Trophoblast cell (in vitro differentiated cells and primary cell): ENCODE results near the gene PANX1.

Source experiments
- DNase-seq, 2 donors: peaks; one replicate each; pipeline ENCODE4 v3.0.0-alpha.2; 2016
- H2AFZ ChIP-seq: 2 replicates; pipeline ENCODE4 v1.6.1; 2013; ENCODE audit warnings: low read length, moderate library complexity, mild to moderate bottlenecking; ENCODE audit not compliant: insufficient read depth, poor library complexity
- H2AK5ac ChIP-seq: 2 replicates; pipeline ENCODE4 v1.6.1; 2013; ENCODE audit warnings: mild to moderate bottlenecking, low read length
- H2BK120ac ChIP-seq: 2 replicates; pipeline ENCODE4 v1.6.1; 2013; ENCODE audit warnings: low read length, mild to moderate bottlenecking, moderate library complexity; ENCODE audit not compliant: insufficient read depth, poor library complexity
- H2BK12ac ChIP-seq: 2 replicates; pipeline ENCODE4 v1.6.1; 2013; ENCODE audit warnings: mild to moderate bottlenecking, low read length, moderate library complexity
- H2BK5ac ChIP-seq: 2 replicates; pipeline ENCODE4 v1.6.1; 2013; ENCODE audit warnings: low read length, low read depth, moderate library complexity, mild to moderate bottlenecking; ENCODE audit not compliant: poor library complexity
- H3K14ac ChIP-seq: 2 replicates; pipeline ENCODE4 v1.6.1; 2013; ENCODE audit warnings: mild to moderate bottlenecking, low read length
- H3K18ac ChIP-seq: 2 replicates; pipeline ENCODE4 v1.6.1; 2013; ENCODE audit warnings: mild to moderate bottlenecking, low read length
- H3K23ac ChIP-seq: 2 replicates; pipeline ENCODE4 v1.6.1; 2013; ENCODE audit warnings: low read length
- H3K27ac ChIP-seq: 2 replicates; pipeline ENCODE4 v1.5.1; 2013; ENCODE audit warnings: low read depth, mild to moderate bottlenecking, inconsistent platforms, low read length, moderate library complexity
- H3K27me3 ChIP-seq: 2 replicates; pipeline ENCODE4 v1.6.1; 2013; ENCODE audit warnings: inconsistent platforms, mild to moderate bottlenecking, low read length, moderate library complexity; ENCODE audit not compliant: insufficient read depth
- H3K36me3 ChIP-seq, 2 experiments: 1 replicate in 1 of 2; 2 replicates in 1 of 2; pipeline ENCODE4 v1.6.1; 2013; ENCODE audit warnings: low read length in 2 of 2, mild to moderate bottlenecking in 2 of 2, moderate library complexity in 1 of 2; ENCODE audit not compliant: insufficient read depth in 2 of 2, control insufficient read depth in 1 of 2
- H3K4ac ChIP-seq: 2 replicates; pipeline ENCODE4 v1.6.1; 2013; ENCODE audit warnings: low read depth, mild to moderate bottlenecking, low read length, moderate library complexity
- H3K4me1 ChIP-seq, 2 experiments: 1 replicate in 1 of 2; 2 replicates in 1 of 2; pipeline ENCODE4 v1.6.1; 2013; ENCODE audit warnings: low read length in 2 of 2, mild to moderate bottlenecking in 2 of 2, moderate library complexity in 1 of 2; ENCODE audit not compliant: insufficient read depth in 2 of 2, control insufficient read depth in 1 of 2
- H3K4me2 ChIP-seq: 2 replicates; pipeline ENCODE4 v1.6.1; 2013; ENCODE audit warnings: inconsistent platforms, mild to moderate bottlenecking, low read length, moderate library complexity
- H3K4me3 ChIP-seq: 2 replicates; pipeline ENCODE4 v1.5.1; 2013; ENCODE audit warnings: mild to moderate bottlenecking, low read depth, low read length, inconsistent platforms
- H3K79me1 ChIP-seq: one replicate; pipeline ENCODE4 v1.6.1; 2013; ENCODE audit warnings: low read length
- H3K79me2 ChIP-seq: 2 replicates; pipeline ENCODE4 v1.6.1; 2013; ENCODE audit warnings: low read length, mild to moderate bottlenecking; ENCODE audit not compliant: control insufficient read depth, insufficient read depth, poor library complexity
- H3K9ac ChIP-seq: 2 replicates; pipeline ENCODE4 v1.6.1; 2013; ENCODE audit warnings: mild to moderate bottlenecking, low read length
- H3K9me3 ChIP-seq: 2 replicates; pipeline ENCODE4 v1.6.1; 2013; ENCODE audit warnings: low read depth, mild to moderate bottlenecking, control low read depth, inconsistent platforms, low read length; ENCODE audit not compliant: insufficient read depth
- H4K12ac ChIP-seq: 2 replicates; pipeline ENCODE4 v1.6.1; 2013; ENCODE audit warnings: low read depth, mild to moderate bottlenecking, low read length, moderate library complexity
- H4K8ac ChIP-seq: 2 replicates; pipeline ENCODE4 v1.6.1; 2013; ENCODE audit warnings: low read depth, mild to moderate bottlenecking, low read length, moderate library complexity
- H4K91ac ChIP-seq: one replicate; pipeline ENCODE4 v1.6.1; 2013; ENCODE audit warnings: low read depth, mild to moderate bottlenecking, low read length, moderate library complexity
- WGBS: extraction: QIAGEN DNeasy Blood & Tissue Kit; methylation state at CpG from one replicate; pipeline ENCODE4 v1.1.7; 2013; ENCODE audit warnings: missing lambda C conversion rate; ENCODE audit not compliant: insufficient read length, insufficient coverage; ENCODE audit errors: extremely low coverage; 5-methylcytosine and 5-hydroxymethylcytosine counted together

Gene PANX1

GRCh38 chr11:94131718-94132115 is 3.1 kb downstream of the PANX1 start:
- Histone ChIP-seq H2AFZ (no peak overlapping the region), H2BK12ac (no peak overlapping the region), H3K79me2 (peaks cover 15% of the 10 kb centered on the region), H2AK5ac (no peak overlapping the region), H4K12ac (no peak overlapping the region), H3K9ac (no peak overlapping the region), H3K14ac (no peak overlapping the region), H3K4ac (no peak overlapping the region), H3K23ac (no peak overlapping the region), H2BK120ac (no peak overlapping the region), H3K4me1 (peaks cover 3 to 14% of the 10 kb centered on the region in 2 experiments), H4K8ac (no peak overlapping the region), H3K18ac (no peak overlapping the region), H3K27ac (no peak overlapping the region), H3K4me3 (no peak overlapping the region), H3K36me3 (no peaks in the 10 kb centered on the region), H3K9me3 (no peaks in the 10 kb centered on the region), H2BK5ac (no peak overlapping the region), H3K27me3 (no peaks in the 10 kb centered on the region), H3K79me1 (peaks cover 12% of the 10 kb centered on the region), H3K4me2 (no peak overlapping the region), H4K91ac (no peak overlapping the region)
- WGBS: no CpG with 5 or more reads among the region's 1 CpG
- no peak for DNase-seq

DNA sequence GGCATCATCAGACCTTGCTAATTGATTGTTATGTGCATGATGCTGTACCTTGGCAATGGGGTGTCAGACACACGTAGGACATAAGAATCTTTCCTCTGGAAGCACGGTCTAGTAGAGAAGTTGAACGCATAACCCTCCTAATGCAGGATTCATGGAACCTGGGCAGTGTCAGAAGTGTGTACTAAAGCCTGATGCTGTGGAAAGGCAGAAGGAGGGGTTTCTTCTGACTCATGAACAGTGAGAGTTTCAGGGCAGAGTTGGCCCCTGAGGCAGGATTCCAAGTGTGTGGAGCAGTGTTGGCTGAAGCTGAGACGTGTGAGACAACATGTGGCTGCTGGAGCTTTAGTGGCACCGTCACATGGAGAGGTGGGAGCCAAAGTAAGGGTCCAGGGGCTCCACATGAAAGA is 3.5 kb downstream of the PANX1 start:
- no peak overlapping the region for H4K12ac ChIP-seq
- no CpG with 5 or more reads among the region's 5 CpGs for WGBS

GRCh38 chr11:94132823-94133408 is 4.3 kb downstream of the PANX1 start:
- no CpG with 5 or more reads among the region's 4 CpGs for WGBS
- H2AFZ ChIP-seq: no peak overlapping the region
- H3K79me1 ChIP-seq: peaks cover 12% of the 10 kb centered on the region
- H3K9me3 ChIP-seq: peaks cover 2% of the 10 kb centered on the region
- H2AK5ac ChIP-seq: no peak overlapping the region
- H3K27ac ChIP-seq: no peak overlapping the region
- H2BK5ac ChIP-seq: no peak overlapping the region
- H3K4me1 ChIP-seq: peaks cover 3 to 14% of the 10 kb centered on the region in 2 experiments
- H3K4me2 ChIP-seq: no peak overlapping the region
- H3K27me3 ChIP-seq: no peaks in the 10 kb centered on the region
- H3K14ac ChIP-seq: no peak overlapping the region
- H4K12ac ChIP-seq: no peak overlapping the region
- H3K4me3 ChIP-seq: no peak overlapping the region
- H3K18ac ChIP-seq: no peak overlapping the region
- H4K8ac ChIP-seq: no peak overlapping the region
- DNase-seq: peak; percentile 28 to 51
- H2BK12ac ChIP-seq: no peak overlapping the region
- peaks cover 17% of the 10 kb centered on the region for H3K79me2 ChIP-seq
- H3K9ac ChIP-seq: no peak overlapping the region
- no peak overlapping the region for H4K91ac ChIP-seq
- H3K23ac ChIP-seq: no peak overlapping the region
- peak overlapping the region; percentile 49 for H3K4ac ChIP-seq
- no peak overlapping the region for H2BK120ac ChIP-seq
- H3K36me3 ChIP-seq: no peaks in the 10 kb centered on the region

More for the DNA sequence above, 3.5 kb downstream of the PANX1 start:
- Histone ChIP-seq H2BK120ac (no peak overlapping the region), H3K14ac (no peak overlapping the region), H3K9ac (no peak overlapping the region), H3K36me3 (no peaks in the 10 kb centered on the region), H4K91ac (no peak overlapping the region), H3K79me2 (peaks cover 15% of the 10 kb centered on the region), H3K4ac (no peak overlapping the region), H4K8ac (no peak overlapping the region), H3K9me3 (no peaks in the 10 kb centered on the region), H3K23ac (no peak overlapping the region), H3K4me1 (peaks cover 3 to 14% of the 10 kb centered on the region in 2 experiments), H2AK5ac (no peak overlapping the region), H2BK12ac (no peak overlapping the region), H3K4me3 (no peak overlapping the region), H3K27me3 (no peaks in the 10 kb centered on the region), H3K79me1 (peaks cover 12% of the 10 kb centered on the region), H3K27ac (no peak overlapping the region), H2BK5ac (no peak overlapping the region), H3K4me2 (no peak overlapping the region), H2AFZ (no peak overlapping the region), H3K18ac (no peak overlapping the region)
- DNase-seq: peak; percentile 88 to 90

DNA sequence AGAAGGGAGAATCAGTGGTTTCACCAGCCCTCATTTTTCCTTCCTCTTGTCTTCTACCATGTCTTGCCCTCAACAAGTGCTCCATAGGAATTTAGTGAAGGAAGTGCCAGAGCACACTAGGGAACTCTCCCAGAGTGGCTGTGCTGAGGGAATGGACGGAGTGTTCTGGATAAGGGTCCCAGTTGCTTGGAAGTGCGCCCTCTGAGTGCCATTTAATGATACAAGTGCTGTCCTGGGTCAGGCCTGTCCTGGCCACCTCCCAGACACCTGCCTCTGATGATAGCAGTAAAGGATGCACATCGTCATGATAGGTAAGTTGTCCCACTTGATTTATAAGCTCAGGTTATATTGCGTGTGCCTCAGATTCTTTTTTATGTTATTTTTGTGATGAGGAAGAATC is 5.1 kb downstream of the PANX1 start:
- H2BK12ac ChIP-seq: no peak overlapping the region
- H3K36me3 ChIP-seq: no peaks in the 10 kb centered on the region
- H3K18ac ChIP-seq: no peak overlapping the region
- H3K4ac ChIP-seq: no peak overlapping the region
- no peak overlapping the region for H4K12ac ChIP-seq
- H3K79me2 ChIP-seq: peaks cover 14% of the 10 kb centered on the region
- peaks cover 3 to 14% of the 10 kb centered on the region in 2 experiments for H3K4me1 ChIP-seq
- H3K27ac ChIP-seq: no peak overlapping the region
- H3K4me2 ChIP-seq: no peak overlapping the region
- no peak for DNase-seq
- no peak overlapping the region for H3K23ac ChIP-seq
- H3K79me1 ChIP-seq: peaks cover 6% of the 10 kb centered on the region
- H2AK5ac ChIP-seq: no peak overlapping the region
- H2BK120ac ChIP-seq: no peak overlapping the region
- no CpG with 5 or more reads among the region's 4 CpGs for WGBS
- H2AFZ ChIP-seq: no peak overlapping the region
- H3K9me3 ChIP-seq: peaks cover 2% of the 10 kb centered on the region
- H4K8ac ChIP-seq: no peak overlapping the region
- no peak overlapping the region for H4K91ac ChIP-seq
- no peak overlapping the region for H3K4me3 ChIP-seq
- H3K27me3 ChIP-seq: no peaks in the 10 kb centered on the region
- H3K14ac ChIP-seq: no peak overlapping the region
- H3K9ac ChIP-seq: no peak overlapping the region
- no peak overlapping the region for H2BK5ac ChIP-seq
